Fibroblast of skin of scalp (primary cell): ENCODE results near the gene PPP1CA.
A peak's percentile ranks its signal among the peaks of the same experiment; 100 is the strongest.
"Not testable (repeated sequence)": the region's sequence is repeated elsewhere in the genome, so short reads cannot be mapped to it uniquely, and the experiment has no call there.

Source experiments
- DNase-seq: peaks from one replicate; pipeline ENCODE4 v3.0.0-alpha.2; 2013

The PPP1CA gene

GRCh38 chr11:67434395-67434881 is 32.8 kb upstream of the PPP1CA start:
- DNase-seq, result no peak

- no peak for DNase-seq
Observed at GRCh38 chr11:67433536-67434394, 32.1 kb upstream of the PPP1CA start.

- no peak for DNase-seq
Observed at GRCh38 chr11:67432655-67433349, 31.1 kb upstream of the PPP1CA start.

- DNase-seq, result no peak
Observed at GRCh38 chr11:67431346-67432249, 29.9 kb upstream of the PPP1CA start.

- no peak for DNase-seq
Observed at GRCh38 chr11:67429722-67430121, 28.1 kb upstream of the PPP1CA start.

- DNase-seq, result no peak
Observed at GRCh38 chr11:67429038-67429668, 27.5 kb upstream of the PPP1CA start.

GRCh38 chr11:67428052-67429001 is 26.7 kb upstream of the PPP1CA start, which contains the start of gene RPS6KB2:
Gene RPS6KB2 (plus strand): TSS chr11:67428494. CDS start chr11:67428546, 52 bp downstream.
- peak; percentile 97 for DNase-seq

- DNase-seq, result not testable (repeated sequence)
Observed at GRCh38 chr11:67427364-67427859, 25.8 kb upstream of the PPP1CA start.

GRCh38 chr11:67423891-67424613 is 22.4 kb upstream of the PPP1CA start:
- DNase-seq, result no peak

- no peak for DNase-seq
Observed at GRCh38 chr11:67423466-67423865, 21.8 kb upstream of the PPP1CA start.

GRCh38 chr11:67422891-67423290 is 21.2 kb upstream of the PPP1CA start:
- no peak for DNase-seq

GRCh38 chr11:67421430-67422031 is 19.9 kb upstream of the PPP1CA start:
- no peak for DNase-seq

- DNase-seq, result peak; percentile 92
Observed at GRCh38 chr11:67420646-67421429, 19.2 kb upstream of the PPP1CA start.

- DNase-seq, result no peak
Observed at GRCh38 chr11:67420147-67420645, 18.5 kb upstream of the PPP1CA start.

- DNase-seq, result no peak
Observed at GRCh38 chr11:67419325-67420049, 17.8 kb upstream of the PPP1CA start.

GRCh38 chr11:67418476-67419281 is 17.0 kb upstream of the PPP1CA start:
- DNase-seq, result no peak

- DNase-seq, result no peak
Observed at GRCh38 chr11:67417425-67417824, 15.8 kb upstream of the PPP1CA start.
